Colonic mucosa (tissue), 4 donors: ENCODE results near the gene RECQL5. TPM values are rescaled to one million over a fixed set of nuclear protein-coding genes. Genes with fewer than 3 reads are reported as not detected.

Experiments
- DNase-seq: peaks from one replicate; pipeline ENCODE4 v3.0.0-alpha.2; 2020
- H3K27ac ChIP-seq: fragments of 200-600 bp; one replicate; pipeline ENCODE4 v1.8.0; 2021
- H3K27me3 ChIP-seq: fragments of 200-600 bp; one replicate; pipeline ENCODE4 v1.8.0; 2021
- H3K36me3 ChIP-seq: fragments of 200-600 bp; one replicate; pipeline ENCODE4 v1.8.0; 2021
- H3K4me1 ChIP-seq: fragments of 200-600 bp; one replicate; pipeline ENCODE4 v1.8.0; 2021; ENCODE audit warnings: mild to moderate bottlenecking
- H3K4me3 ChIP-seq: fragments of 200-600 bp; one replicate; pipeline ENCODE4 v1.8.0; 2021
- H3K9ac ChIP-seq, 2 donors: one replicate each; pipeline ENCODE4 v1.7.0; 2013; ENCODE audit warnings: control low read depth in 2 of 2, low read depth in 2 of 2, low read length in 2 of 2
- H3K9me3 ChIP-seq: fragments of 200-600 bp; one replicate; pipeline ENCODE4 v1.8.0; 2021
- CTCF ChIP-seq: fragments of 200-600 bp; IDR thresholded peaks from one replicate; pipeline ENCODE4 v1.8.0; 2022; ENCODE audit warnings: antibody characterized with exemption, mild to moderate bottlenecking
- intact Hi-C: fragments of 100-400 bp; cut with DNase I; formaldehyde crosslinking; loops from one replicate; pipeline ENCODE4 v1.14.1; 2022
- total RNA-seq, 2 donors: library from RNA; stranded (reverse); fragmentation: NEBNext Ultra II Directional in 1 of 2; extraction: Animal tissue kit (Norgen Biotek cat#: 25700) in 1 of 2; gene quantifications; one replicate each; pipeline ENCODE4 v1.2.1, GENCODE V29; 2021
- donor health status: healthy.
- donor health status: DM: no; HTN: no; CAD: no.
- donor health status: DM: no; HTN: no; CAD: no.

The RECQL5 gene
- total RNA-seq, 2 donors from 2014 or later, result 18.7 to 43.1 TPM

- no peaks in the 10 kb centered on the region for H3K36me3 ChIP-seq
- H3K9ac ChIP-seq, result peak overlapping the region in 1 of 2 donors; percentile 51
- H3K27me3 ChIP-seq, result no peaks in the 10 kb centered on the region
- DNase-seq, result no peak
- no peak overlapping the region for H3K27ac ChIP-seq
- no peaks in the 10 kb centered on the region for H3K9me3 ChIP-seq
- H3K4me3 ChIP-seq, result no peak overlapping the region
- no peak for TF ChIP-seq CTCF
- intact Hi-C loops, result no loop called here
- H3K4me1 ChIP-seq, result peaks cover 3% of the 10 kb centered on the region
These were observed 25.1 kb upstream of the RECQL5 start for GRCh38 chr17:75691801-75692626.

GRCh38 chr17:75691371-75691791 is 24.4 kb upstream of the RECQL5 start:
- H3K4me1 ChIP-seq, result peaks cover 3% of the 10 kb centered on the region
- H3K9ac ChIP-seq, result peak overlapping the region in 1 of 2 donors; percentile 51
- H3K27ac ChIP-seq, result no peak overlapping the region
- no peaks in the 10 kb centered on the region for H3K36me3 ChIP-seq
- no peak for DNase-seq
- no peak overlapping the region for H3K4me3 ChIP-seq
- H3K27me3 ChIP-seq, result no peaks in the 10 kb centered on the region
- intact Hi-C loops, result no loop called here
- no peak for TF ChIP-seq CTCF
- H3K9me3 ChIP-seq, result no peaks in the 10 kb centered on the region

- Histone ChIP-seq H3K27me3 (no peaks in the 10 kb centered on the region), H3K9me3 (no peaks in the 10 kb centered on the region), H3K4me3 (no peak overlapping the region), H3K36me3 (no peaks in the 10 kb centered on the region), H3K4me1 (peaks cover 3% of the 10 kb centered on the region), H3K27ac (peak overlapping the region; percentile 45), H3K9ac (no peak overlapping the region)
- no peak for TF ChIP-seq CTCF
- no peak for DNase-seq
- intact Hi-C loops, result no loop called here
These were observed 22.5 kb upstream of the RECQL5 start for GRCh38 chr17:75689441-75689873.

- Histone ChIP-seq H3K27ac (peak overlapping the region; percentile 45), H3K36me3 (no peaks in the 10 kb centered on the region), H3K27me3 (no peaks in the 10 kb centered on the region), H3K4me1 (peaks cover 3% of the 10 kb centered on the region), H3K9me3 (no peaks in the 10 kb centered on the region), H3K4me3 (no peak overlapping the region), H3K9ac (peak overlapping the region; percentile 14 to 44)
- no peak for TF ChIP-seq CTCF
- intact Hi-C loops, result no loop called here
- no peak for DNase-seq
These were observed 21.4 kb upstream of the RECQL5 start for GRCh38 chr17:75688209-75688825.

- intact Hi-C loops, result no loop called here
- Histone ChIP-seq H3K27me3 (no peaks in the 10 kb centered on the region), H3K9ac (peak overlapping the region in 1 of 2 donors; percentile 35), H3K4me3 (no peak overlapping the region), H3K4me1 (peaks cover 3% of the 10 kb centered on the region), H3K27ac (peak overlapping the region; percentile 55), H3K36me3 (no peaks in the 10 kb centered on the region), H3K9me3 (no peaks in the 10 kb centered on the region)
- no peak for DNase-seq
- no peak for TF ChIP-seq CTCF
These were observed 18.5 kb upstream of the RECQL5 start for GRCh38 chr17:75685499-75685898.
